HG03280 (cell line): Measurements from ENCODE around the gene CFAP20.

Experiments
- ATAC-seq: cut with Tn5 transposase; IDR thresholded peaks from one replicate; pipeline ENCODE4 v1.9.1; 2021; ENCODE audit warnings: mild to moderate bottlenecking, moderate library complexity; ENCODE audit not compliant: unreplicated experiment

CFAP20 gene

DNA sequence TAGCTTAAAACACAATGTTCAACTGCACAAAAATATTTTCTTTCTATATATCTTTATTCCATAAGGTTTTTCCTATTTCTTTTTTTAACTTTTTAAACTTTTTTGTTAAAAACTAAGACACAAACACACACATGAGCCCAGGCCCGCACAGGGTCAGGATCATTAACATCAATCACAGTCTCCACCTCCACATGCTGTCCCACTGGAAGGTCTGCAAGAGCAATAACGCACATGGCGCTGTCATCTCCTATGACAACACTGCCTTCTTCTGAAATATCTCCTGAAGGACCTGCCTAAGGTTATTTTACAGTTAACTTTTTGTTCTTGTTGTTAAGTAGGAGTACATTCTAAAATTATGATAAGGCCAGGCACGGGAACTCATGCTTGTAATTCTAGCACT, 4.1 kb downstream of the CFAP20 start:
- no peak for ATAC-seq

GRCh38 chr16:58124601-58124915, 4.6 kb downstream of the CFAP20 start:
- ATAC-seq: no peak

DNA sequence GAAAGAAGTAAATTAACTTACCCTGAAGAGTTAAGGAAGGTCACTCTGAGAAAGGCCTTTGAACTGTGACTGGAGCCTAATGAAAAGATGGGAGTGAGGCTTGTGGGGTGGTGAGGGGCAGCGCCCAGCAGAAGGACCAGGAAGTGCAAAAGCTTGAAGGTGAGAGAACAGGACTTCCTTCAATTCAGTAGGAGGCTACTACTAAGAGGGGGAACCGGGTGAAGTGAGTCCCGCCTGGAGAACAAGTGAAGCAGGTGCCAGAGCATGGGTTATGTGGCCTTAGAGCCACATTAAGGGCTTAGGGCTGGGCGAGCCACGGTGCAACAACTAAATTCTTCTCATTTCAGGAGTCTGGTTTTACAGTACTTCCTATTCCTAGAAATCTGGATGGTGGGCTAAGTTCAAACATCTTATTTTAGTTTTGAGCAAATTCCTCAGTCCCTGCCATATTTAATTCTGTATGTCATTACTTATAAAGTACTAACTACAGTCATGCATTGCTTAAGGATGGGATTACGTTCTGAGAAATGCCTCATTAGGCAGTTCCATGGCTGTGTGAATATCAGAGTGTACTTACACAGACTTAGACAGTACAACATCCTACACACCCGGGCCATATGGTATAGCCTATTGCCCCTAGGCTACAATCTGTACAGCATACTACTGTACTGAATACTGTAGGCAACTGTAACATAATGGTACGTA, 5.1 kb downstream of the CFAP20 start:
- no peak for ATAC-seq

- ATAC-seq: no peak
Measured at GRCh38 chr16:58121132-58121531, 8.0 kb downstream of the CFAP20 start.

- ATAC-seq: no peak
Measured at GRCh38 chr16:58120234-58120633, 8.9 kb downstream of the CFAP20 start.

DNA sequence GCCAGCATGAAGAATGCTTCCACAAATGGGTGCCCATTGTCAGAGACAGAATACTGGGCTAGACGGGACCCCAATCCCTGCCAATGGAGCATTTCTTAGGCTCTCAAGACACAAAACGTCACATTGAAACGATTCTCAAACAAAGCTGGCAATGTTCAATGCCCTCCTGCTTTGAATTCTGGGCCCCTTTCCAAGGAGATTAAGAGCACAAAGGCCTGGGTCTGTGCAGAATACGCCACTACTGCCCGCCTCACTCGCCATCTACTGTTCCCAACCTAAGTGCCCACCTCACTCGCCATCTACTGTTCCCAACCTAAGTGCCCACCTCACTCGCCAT, 9.7 kb downstream of the CFAP20 start:
- ATAC-seq: no peak

- ATAC-seq: no peak
Measured at GRCh38 chr16:58118801-58119508, 10.2 kb downstream of the CFAP20 start.

DNA sequence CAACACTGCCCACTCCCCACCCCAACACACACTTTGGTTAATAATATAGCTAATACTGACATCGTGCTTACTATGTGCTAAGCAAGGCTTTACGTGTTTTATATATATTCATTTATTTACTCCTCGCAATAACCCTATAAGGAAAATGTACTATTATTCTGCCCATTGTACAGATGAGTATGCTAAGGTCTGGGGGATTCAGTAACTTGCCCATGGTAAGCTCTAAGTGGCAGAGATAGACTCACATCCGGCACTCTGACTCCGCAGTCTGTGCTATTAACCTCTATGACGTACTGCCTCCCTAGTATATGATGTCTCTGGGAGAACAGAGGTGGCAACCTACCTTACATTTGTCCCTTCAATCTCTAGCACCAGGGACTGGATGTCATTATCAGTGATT, 12.7 kb downstream of the CFAP20 start:
- ATAC-seq: no peak

GRCh38 chr16:58116081-58116480, 13.1 kb downstream of the CFAP20 start:
- ATAC-seq: no peak

- no peak for ATAC-seq
Measured at GRCh38 chr16:58114827-58115825, 14.1 kb downstream of the CFAP20 start.

- ATAC-seq: no peak
Measured at GRCh38 chr16:58111302-58111627, 17.9 kb downstream of the CFAP20 start.

GRCh38 chr16:58110571-58111301, 18.4 kb downstream of the CFAP20 start:
- ATAC-seq: no peak

- ATAC-seq: no peak
Measured at GRCh38 chr16:58109881-58110280, 19.3 kb downstream of the CFAP20 start.

- ATAC-seq: no peak
Measured at GRCh38 chr16:58109330-58109729, 19.9 kb downstream of the CFAP20 start.

DNA sequence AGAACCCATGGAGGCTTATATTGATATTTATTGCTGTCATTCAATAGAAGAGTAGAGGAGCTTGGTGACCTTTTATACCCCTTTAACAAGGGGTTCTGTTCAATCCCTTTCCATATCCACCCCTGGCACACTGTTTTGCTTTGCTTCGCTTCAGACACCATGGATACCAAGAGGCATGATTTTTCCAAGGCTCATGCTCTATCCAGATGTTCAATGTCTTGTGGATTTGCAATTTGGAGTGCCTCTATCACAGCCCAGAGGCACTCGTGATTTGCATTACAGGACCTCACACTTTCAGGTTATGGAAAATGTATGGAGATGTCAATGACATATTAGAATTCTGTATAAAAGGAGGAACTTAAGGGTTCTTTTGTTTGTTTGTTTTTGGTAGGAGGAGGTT, 21.5 kb downstream of the CFAP20 start:
- ATAC-seq: no peak

GRCh38 chr16:58107228-58107627, 22.0 kb downstream of the CFAP20 start:
- ATAC-seq: no peak

DNA sequence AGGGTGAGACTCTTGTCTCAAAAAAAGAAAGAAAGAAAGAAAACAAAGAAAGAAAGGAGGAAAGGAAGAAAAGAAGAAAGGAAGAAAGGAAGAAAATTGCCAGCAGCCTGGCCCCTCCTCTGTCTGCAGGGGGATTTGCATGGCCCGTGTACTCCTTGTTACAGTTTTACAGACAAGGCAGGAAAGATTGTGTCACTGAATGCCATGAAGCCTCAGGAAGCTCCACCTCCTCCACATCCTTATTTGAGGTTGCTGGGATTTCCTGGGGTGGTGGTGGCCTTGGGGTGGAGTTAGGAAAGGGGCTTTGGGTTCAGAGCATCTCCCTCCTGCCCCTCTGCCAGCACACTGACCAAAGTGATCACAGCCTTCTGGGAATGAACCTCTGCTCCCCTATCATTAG, 23.6 kb downstream of the CFAP20 start:
- ATAC-seq: no peak

- no peak for ATAC-seq
Measured at GRCh38 chr16:58102665-58103392, 26.4 kb downstream of the CFAP20 start.

DNA sequence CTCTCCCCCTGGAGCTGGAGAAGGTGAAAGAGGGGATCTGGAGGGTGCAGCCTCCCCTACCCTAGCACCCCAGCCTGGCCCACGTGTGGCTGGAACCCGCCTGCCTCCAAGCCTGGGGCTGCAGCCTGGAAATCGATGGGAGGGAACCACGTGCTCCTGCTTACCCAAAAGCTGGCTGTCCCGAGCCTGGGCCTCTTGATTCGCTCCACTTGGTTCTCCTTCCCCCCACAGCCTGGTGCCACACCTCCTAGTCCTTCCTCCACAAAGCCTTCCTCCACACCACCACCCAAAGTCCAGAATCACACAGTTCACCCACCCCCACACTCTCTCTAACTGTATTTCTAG, 29.3 kb downstream of the CFAP20 start:
- ATAC-seq: no peak

DNA sequence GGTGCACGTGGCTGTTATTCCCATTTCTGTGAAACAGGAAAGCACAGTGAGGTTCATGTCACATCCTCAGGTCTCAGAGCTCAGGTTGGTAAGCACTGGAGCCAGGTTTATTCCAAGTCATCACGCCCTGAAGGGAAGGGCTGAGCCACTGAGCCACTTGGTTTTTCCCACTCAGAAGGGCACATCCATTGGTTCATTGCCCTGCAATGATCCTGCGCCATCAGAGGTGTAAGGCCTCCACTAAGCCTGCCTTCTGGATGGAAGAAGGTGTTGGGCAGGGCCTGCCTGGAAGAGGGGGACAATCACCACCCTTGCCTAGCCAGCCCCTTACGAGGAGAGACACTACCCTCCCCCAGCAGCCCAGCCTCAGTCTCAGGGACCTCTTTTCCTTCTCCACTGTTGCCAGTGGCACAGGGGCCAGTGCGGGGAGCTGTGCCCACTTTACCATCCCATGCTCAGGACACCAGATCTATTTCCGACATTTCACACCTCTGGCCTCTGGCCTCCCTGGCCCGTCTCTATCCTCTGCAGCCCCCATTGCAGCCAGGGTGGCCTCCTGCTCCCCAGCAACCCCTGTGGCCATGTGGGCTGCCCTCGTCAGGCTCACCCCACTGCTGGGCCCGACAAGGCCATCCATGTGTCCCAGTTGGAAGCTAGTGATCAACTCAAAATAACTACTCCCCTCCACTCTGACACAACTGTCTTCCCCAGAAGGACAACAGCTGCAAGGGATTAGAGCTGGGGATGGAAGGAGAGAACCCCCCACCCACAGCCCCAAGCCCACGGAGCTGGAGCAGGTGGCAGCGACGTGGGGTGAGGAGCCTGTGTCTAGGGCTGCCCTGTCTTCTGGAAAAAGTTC, 29.9 kb downstream of the CFAP20 start:
- ATAC-seq: no peak
